Cerebellar cortex (tissue), 1 donor: ENCODE measurements around the gene GRPR.

ENCODE experiments used
- DNase-seq: peaks from one replicate; pipeline ENCODE4 v3.0.0-alpha.2; 2015; ENCODE audit warnings: low spot score

GRPR gene

GRCh38 chrX:16123222-16123786 is at the start of gene GRPR:
TSS of gene GRPR (plus strand) at chrX:16123565. CDS start at chrX:16123954, 389 bp downstream.
- peak; percentile 55 for DNase-seq

- no peak for DNase-seq
These were observed 48.3 kb upstream of the GRPR start for GRCh38 chrX:16075087-16075486.

- no peak for DNase-seq
These were observed 46.5 kb upstream of the GRPR start for GRCh38 chrX:16076834-16077233.

DNA sequence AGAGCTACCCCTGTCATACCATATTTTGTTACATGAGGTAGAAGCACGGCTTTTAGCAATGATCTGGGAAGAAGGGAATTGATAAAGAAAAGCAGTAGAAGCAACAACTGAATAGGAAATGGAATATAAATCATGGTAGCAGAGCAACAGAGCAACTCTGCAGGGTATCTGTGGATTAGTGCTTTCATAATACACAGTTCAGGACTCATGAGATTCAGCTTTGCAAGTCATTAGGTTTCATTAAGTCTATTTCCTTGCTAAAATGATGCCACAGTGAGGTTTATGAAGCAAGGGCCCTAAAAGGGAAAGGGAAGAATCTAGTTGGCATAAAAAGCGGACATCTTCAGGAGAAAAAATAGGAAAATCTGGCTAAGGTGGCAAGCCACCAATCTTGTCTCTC is 45.6 kb upstream of the GRPR start:
- DNase-seq: no peak

DNA sequence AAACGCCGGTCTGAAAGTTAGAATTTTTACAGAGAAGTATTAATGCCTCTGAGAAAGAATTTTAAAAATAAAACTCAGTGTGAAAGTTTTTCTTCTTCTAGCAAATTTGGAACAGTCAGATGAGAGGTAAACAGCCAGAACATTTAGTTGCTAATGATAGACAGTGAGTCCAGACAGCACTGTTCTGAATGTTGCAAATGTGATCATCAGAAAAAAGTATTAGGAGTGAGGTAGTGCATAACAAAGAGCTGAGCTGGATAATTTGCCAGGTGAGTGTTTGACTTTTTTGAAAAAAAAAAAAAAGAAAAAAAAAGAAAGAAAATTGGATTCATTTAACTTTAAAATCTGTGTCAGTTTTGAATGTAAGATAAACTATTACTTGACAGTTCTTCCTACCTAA is 42.0 kb upstream of the GRPR start:
- DNase-seq: no peak

- no peak for DNase-seq
These were observed 40.8 kb upstream of the GRPR start for GRCh38 chrX:16082470-16083085.

DNA sequence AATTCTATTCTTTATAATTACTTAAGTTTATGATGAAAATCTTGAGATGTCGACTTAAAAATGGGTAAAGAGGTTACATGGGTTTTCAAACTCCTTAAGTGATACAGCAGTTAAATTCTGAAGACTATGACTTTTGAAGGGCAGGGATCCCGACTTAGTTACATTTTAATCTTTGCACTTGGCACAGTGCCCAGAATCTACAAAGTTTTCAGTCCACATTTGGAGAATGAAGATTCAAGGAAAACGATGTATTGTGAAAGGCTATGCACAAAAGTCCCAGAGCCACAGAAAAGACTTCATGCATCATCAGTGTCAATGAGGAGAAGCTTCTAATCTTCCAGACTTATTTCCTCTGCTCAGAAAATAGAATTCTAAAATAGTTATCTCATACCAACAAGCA is 36.3 kb upstream of the GRPR start:
- DNase-seq: no peak

DNA sequence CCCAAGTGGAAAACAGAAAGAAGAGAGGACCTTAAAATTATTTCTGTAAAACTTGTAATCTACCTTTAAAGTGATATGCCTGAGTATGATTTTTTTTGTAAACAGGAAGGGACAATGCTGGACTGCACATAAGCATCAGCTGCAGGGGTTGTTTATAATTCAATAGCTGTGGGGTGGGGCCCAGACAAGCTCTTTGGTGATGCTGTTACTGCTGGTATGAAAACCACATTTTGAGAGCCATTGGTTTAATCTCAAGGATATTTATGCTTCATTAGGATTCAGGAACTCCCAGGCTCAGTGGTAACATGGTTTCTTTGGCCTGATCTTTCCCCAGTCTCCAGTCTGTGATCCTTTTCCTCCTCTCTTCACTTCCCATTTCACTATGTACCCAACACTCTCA is 34.3 kb upstream of the GRPR start:
- DNase-seq: no peak

DNA sequence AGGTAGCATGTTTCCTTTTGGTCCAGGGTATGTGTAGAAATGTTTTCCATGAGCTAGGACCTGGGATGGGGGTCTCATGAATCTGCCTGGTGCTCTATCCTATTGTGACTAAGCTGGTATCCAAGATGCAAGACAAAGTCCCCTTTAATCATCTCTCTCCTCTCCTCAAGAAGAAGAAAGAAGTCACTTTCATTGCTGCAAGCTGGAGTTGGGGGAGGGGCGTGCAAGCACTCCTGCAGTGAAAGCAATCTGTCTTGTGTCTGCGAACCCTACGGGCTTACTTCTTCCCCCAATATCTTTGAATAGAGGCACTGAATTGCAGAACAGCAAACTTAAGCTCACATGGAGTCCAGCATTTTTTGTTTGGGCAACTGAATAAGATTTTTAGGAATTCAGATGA is 27.2 kb upstream of the GRPR start:
- no peak for DNase-seq

DNA sequence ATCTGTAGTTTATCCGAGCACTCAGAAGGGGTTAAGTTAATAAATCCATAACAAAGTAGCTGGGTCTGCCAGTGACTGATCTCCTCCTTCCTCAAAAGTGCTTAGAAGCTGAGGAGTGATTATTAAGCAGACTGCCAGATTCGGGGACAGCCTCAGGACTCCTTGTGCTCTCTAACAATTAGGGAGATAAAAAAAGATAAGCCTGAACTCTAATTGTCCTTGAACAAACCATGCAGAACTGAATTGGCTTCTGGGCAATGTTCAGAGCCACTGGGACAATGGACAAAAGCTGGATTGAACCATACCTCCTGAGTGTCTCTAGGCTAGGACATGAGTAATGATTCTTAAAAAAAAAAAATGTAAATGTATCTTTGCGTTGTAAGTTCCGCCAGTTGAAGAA is 22.7 kb upstream of the GRPR start:
- DNase-seq: no peak

- DNase-seq: no peak
These were observed 21.8 kb upstream of the GRPR start for GRCh38 chrX:16101581-16101980.

GRCh38 chrX:16103625-16104024 is 19.7 kb upstream of the GRPR start:
- DNase-seq: no peak

DNA sequence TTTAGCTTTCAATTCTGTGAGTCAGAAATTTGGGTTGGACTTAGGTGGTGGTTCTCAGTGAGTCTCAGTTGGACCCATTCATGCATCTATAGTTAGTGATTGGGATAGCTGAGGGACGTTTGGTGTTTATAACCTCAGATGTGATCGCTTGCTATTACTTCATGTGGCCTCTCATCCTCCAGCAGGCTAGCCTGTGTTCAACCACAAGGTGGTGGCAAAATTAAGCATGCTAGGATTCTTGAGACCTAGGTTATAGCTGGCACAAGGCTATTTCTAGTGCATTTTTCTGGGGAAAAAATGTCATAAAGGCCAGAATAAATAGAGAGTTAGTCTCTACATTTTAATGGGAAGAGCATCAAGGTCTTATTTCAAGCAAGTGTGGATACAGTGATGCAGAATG is 10.9 kb upstream of the GRPR start:
- no peak for DNase-seq

DNA sequence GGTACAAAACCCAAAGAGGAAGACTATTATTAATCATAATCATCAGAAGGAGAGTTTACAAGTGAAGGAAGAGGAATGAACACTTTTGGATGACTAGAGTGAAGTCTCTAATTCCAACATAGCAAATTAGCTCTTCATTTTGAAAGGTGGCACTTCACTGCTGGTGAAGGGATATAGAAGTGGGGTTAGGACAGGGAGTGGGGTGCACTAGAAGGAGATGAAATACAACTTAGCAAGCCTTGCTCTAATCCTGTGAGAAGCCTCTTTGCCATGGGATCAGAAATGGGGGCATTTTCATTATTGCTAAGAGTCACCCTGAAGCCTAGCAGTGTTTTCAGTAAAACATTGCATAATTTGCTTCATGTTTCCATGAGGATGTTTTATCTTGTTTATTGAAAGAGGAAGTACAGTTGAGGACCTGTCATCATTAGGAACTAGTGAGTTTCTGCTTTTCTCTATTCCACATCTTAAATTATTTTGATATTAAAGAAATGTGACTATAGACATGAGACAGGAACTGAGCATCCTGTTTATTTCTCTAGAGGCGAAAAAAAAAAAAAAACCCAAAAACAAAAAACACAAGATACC is 9.3 kb upstream of the GRPR start:
- no peak for DNase-seq

GRCh38 chrX:16114611-16115010 is 8.8 kb upstream of the GRPR start:
- DNase-seq: no peak

DNA sequence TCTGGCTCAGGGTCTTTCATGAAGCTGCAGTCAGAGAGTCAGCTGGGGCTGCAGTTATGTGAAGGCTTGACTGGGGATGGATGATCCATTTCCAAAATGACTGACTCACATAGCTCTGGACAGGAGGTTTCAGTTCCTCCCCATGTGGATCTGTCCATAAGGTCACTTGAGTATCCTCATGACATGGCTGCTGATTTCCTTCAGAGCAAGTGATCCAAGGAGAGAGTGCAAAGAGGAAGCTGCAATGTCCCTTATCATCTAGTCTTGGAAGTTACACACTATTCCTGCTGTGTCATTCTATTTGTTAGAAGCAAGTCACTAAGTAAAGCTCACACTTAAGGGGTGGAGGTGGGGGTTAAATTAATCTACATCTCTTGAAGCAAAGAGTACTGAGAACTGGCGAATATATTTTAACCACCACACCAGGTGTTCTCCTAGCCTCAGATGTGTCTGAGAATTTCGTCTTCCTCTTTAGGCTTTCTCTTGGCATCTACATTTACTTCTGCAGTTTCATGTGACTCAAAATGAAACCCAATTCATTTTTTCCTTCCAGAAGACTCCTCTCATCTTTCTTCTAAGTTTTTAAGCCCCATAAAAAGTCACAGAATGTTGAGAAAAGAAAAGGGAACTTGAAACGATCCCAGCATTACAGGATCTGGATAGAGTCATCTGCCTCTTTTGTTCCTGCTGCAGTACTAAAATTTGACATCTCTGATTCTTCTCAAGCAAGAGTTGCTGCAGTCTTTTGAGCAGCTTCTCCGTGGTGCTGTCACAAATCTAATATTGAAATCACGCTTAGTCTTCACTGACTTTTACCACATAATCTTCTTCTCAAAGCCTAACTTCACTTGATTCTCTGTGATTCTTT is 3.8 kb upstream of the GRPR start:
- DNase-seq: no peak

- DNase-seq: no peak
These were observed 2.9 kb upstream of the GRPR start for GRCh38 chrX:16120431-16120830.

DNA sequence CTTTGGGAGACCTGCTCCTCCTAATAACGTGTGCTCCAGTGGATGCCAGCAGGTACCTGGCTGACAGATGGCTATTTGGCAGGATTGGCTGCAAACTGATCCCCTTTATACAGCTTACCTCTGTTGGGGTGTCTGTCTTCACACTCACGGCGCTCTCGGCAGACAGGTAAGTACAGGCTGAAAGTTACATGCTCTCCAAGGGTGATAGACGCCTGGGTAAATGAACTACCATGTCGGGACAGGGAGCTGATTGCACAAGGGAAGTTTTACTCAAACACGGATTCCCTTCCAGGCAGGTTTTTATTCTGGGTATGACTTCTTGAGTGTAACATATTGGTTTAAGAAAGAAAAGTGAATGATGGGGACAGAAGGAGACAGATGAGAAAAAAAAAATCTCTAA is 836 bp downstream of the GRPR start:
- no peak for DNase-seq

DNA sequence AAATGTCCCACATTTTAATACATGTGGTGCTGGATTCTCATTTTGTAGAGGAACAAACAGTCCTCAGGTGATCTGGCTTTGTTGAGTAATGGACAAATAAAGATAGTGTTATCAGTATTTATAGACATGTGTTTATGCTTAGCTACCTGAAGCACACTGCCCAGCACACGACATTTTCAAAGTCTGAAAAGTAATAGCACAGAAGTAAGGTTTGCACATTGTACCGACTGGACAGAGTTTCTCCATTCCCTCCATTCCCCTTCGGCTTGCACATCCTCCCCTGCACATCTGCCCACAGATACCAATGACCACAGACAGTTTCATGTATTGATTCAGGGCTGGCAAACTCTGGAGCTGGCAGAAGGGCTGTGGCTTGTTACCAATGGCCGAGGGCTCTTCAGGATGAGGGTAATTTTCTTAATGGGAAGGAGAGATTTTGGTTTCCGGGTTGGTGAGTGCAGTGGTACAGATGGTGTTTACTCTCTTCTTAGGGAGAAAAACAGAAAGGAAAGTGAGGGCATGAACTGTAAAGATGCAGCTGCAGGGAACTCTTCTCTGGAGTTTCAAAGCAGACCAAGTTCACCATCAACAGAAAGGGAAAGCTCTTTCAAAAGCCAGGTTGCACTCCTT is 2.3 kb downstream of the GRPR start:
- no peak for DNase-seq

DNA sequence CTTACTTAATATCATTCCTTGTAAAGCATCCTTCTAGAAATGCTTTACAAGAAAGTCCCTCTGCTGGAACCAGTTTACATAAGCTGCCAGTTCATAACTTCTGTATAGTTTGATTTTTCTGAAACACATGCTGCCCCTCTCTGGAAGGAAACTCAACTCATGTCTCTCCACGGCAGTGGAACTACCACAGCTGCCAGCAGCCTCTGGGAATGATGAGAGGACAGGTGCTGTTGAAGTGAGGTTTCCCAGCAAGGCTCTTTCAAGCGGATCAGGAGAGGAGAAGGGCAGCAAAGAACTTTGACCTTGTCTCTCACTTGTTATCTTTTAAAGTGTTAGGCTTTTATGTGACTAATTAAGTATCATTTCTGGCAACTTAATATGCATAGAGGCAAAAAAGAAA is 7.3 kb downstream of the GRPR start:
- DNase-seq: no peak

GRCh38 chrX:16134936-16135335 is 11.6 kb downstream of the GRPR start:
- no peak for DNase-seq

GRCh38 chrX:16136080-16136479 is 12.7 kb downstream of the GRPR start:
- no peak for DNase-seq
